ENCODE data around the gene IKZF3. TPM values are rescaled to one million over a fixed set of nuclear protein-coding genes. Genes with fewer than 3 reads are reported as not detected.

Gene IKZF3
- total RNA-seq, 4 donors from 2014 or later = 0.60 to 1.9 (median 1.1) TPM

- H3K36me3 ChIP-seq = no peaks in the 10 kb centered on the region
- H3K9me3 ChIP-seq = no peaks in the 10 kb centered on the region
- no peaks in the 10 kb centered on the region for H3K4me1 ChIP-seq
- TF ChIP-seq POLR2A (IDR thresholded peaks at IDR 0.05) = no peak
- WGBS = 95% methylated on average over 2 of the region's 2 CpGs
- no peaks in the 10 kb centered on the region for H3K27me3 ChIP-seq
- DNase-seq (ENCODE audit: low spot score in 2 of 2) = no peak
- no peak overlapping the region for H3K4me3 ChIP-seq
- no peak overlapping the region for H3K27ac ChIP-seq
Observed at GRCh38 chr17:39820987-39821386, 43.1 kb downstream of the IKZF3 start.

DNA sequence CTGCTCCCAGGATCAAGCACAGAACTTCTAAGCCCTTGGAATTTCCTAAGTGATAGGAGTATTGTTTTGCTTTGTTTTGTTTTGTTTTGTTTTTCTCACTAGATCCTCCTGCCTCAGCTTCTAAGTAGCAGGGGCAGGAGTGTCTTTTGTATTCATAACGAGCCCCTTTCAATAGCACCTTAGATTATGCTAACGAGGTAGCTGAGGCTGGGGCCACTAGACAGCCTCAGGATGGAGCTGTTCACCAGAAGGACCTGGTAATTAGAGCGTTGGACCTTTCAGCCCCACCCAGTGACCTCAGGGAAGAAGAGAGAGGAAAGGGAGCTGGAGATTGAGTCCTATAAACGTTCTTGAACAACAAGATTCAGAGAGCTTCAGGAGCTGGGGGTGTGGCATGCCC lies 43.6 kb downstream of the IKZF3 start:
- H3K36me3 ChIP-seq = no peaks in the 10 kb centered on the region
- no peaks in the 10 kb centered on the region for H3K4me1 ChIP-seq
- no peak overlapping the region for H3K27ac ChIP-seq
- no peak overlapping the region for H3K4me3 ChIP-seq
- 36% methylated on average over 4 of the region's 4 CpGs for WGBS
- DNase-seq (ENCODE audit: low spot score in 2 of 2) = no peak
- TF ChIP-seq EP300 (IDR thresholded peaks at IDR 0.05) (no peak), POLR2AphosphoS5 (IDR thresholded peaks at IDR 0.05) (no peak), POLR2A (IDR thresholded peaks at IDR 0.05) (no peak)
- TF ChIP-seq, protein P1, sequence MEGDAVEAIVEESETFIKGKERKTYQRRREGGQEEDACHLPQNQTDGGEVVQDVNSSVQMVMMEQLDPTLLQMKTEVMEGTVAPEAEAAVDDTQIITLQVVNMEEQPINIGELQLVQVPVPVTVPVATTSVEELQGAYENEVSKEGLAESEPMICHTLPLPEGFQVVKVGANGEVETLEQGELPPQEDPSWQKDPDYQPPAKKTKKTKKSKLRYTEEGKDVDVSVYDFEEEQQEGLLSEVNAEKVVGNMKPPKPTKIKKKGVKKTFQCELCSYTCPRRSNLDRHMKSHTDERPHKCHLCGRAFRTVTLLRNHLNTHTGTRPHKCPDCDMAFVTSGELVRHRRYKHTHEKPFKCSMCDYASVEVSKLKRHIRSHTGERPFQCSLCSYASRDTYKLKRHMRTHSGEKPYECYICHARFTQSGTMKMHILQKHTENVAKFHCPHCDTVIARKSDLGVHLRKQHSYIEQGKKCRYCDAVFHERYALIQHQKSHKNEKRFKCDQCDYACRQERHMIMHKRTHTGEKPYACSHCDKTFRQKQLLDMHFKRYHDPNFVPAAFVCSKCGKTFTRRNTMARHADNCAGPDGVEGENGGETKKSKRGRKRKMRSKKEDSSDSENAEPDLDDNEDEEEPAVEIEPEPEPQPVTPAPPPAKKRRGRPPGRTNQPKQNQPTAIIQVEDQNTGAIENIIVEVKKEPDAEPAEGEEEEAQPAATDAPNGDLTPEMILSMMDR (IDR thresholded peaks at IDR 0.05) = no peak
- H3K9me3 ChIP-seq = no peaks in the 10 kb centered on the region
- no peaks in the 10 kb centered on the region for H3K27me3 ChIP-seq

DNA sequence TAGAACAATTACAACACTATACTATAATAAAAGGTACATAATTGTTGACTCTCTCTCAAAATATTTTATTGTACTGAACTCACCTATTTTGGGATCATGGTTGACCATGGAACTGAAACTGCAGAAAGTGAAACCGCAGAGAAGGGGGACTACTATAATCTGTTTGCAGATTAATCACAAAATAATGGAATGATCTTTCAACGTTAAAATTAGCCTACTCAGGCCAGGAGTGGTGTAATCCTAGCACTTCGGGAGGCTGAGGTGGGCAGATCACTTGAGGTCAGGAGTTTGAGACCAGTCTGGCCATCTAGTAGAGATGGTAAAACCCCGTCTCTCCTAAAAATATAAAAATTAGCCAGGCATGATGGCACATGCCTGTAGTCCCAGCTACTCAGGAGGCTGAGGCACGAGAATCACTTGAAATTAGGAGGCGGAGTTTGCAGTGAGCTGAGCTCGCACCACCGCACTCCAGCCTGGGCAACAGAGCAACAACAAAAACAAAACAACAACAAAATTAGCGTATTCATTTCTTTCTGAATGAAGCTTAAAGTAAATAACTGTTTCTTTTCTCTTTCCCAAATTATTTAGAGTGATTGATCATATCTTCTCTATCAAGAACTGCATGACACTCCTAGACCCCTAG lies 45.6 kb downstream of the IKZF3 start:
- TF ChIP-seq EP300 (IDR thresholded peaks at IDR 0.05) (no peak), POLR2AphosphoS5 (IDR thresholded peaks at IDR 0.05) (no peak), POLR2A (IDR thresholded peaks at IDR 0.05) (no peak)
- TF ChIP-seq, protein P1 (IDR thresholded peaks at IDR 0.05) = no peak
- Histone ChIP-seq H3K9me3 (no peaks in the 10 kb centered on the region), H3K27ac (no peak overlapping the region), H3K36me3 (no peaks in the 10 kb centered on the region), H3K4me3 (no peak overlapping the region), H3K27me3 (peaks cover under 1% of the 10 kb centered on the region), H3K4me1 (no peaks in the 10 kb centered on the region)
- WGBS = 67% methylated on average over 9 of the region's 9 CpGs
- DNase-seq (ENCODE audit: low spot score in 2 of 2) = no peak

DNA sequence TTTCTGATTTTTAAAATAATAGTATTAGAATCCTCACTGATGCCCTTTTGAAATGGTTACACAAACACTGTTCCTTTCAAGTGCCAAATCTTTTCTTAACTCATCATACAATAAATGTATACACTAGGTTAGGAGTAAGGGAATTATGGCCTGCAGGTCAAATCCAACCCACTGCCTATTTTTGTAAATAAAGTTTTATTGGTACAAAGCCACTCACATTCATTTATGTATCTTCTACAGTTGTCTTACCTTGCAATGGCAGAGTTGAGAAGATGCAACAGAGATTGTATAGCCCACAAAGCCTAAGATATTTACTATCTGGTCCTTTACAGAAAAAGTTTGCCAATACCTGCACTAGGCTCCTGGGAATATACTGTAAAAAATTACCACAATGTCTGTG lies 47.8 kb downstream of the IKZF3 start:
- H3K27ac ChIP-seq = no peak overlapping the region
- no peaks in the 10 kb centered on the region for H3K4me1 ChIP-seq
- DNase-seq (ENCODE audit: low spot score in 2 of 2) = no peak
- H3K4me3 ChIP-seq = no peak overlapping the region
- TF ChIP-seq, protein P1 (IDR thresholded peaks at IDR 0.05) = no peak
- no peak for TF ChIP-seq POLR2A (IDR thresholded peaks at IDR 0.05)
- no peak for TF ChIP-seq POLR2AphosphoS5 (IDR thresholded peaks at IDR 0.05)
- no peak for TF ChIP-seq EP300 (IDR thresholded peaks at IDR 0.05)
- no peaks in the 10 kb centered on the region for H3K9me3 ChIP-seq
- no peaks in the 10 kb centered on the region for H3K36me3 ChIP-seq
- peaks cover 15% of the 10 kb centered on the region for H3K27me3 ChIP-seq

DNA sequence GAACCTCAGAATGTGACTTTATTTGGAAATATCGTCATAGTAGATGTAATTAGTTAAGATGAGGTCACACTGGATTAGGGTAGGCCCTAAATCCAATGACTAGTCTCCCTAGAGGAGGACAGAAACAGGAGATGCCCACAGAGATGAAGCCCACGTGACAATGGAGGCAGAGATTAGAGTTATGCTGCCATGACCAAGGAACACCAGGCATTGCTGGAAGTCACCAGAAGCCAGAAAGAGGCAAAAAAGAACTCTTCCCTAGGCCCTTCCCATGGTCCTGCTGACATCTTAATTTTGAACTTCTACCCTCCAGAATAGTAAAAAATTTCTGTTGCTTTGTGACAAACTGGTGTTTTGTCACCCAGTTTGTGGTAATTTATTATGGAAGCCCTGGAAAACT lies 49.6 kb downstream of the IKZF3 start:
- Histone ChIP-seq H3K4me3 (no peak overlapping the region), H3K36me3 (no peaks in the 10 kb centered on the region), H3K27ac (no peak overlapping the region), H3K27me3 (peaks cover 15% of the 10 kb centered on the region), H3K4me1 (no peaks in the 10 kb centered on the region), H3K9me3 (no peaks in the 10 kb centered on the region)
- TF ChIP-seq POLR2AphosphoS5 (IDR thresholded peaks at IDR 0.05) (no peak), POLR2A (IDR thresholded peaks at IDR 0.05) (no peak)
- TF ChIP-seq, protein P1 (IDR thresholded peaks at IDR 0.05) = no peak
- DNase-seq (ENCODE audit: low spot score in 2 of 2) = no peak
- 88% methylated on average over 2 of the region's 2 CpGs for WGBS

DNA sequence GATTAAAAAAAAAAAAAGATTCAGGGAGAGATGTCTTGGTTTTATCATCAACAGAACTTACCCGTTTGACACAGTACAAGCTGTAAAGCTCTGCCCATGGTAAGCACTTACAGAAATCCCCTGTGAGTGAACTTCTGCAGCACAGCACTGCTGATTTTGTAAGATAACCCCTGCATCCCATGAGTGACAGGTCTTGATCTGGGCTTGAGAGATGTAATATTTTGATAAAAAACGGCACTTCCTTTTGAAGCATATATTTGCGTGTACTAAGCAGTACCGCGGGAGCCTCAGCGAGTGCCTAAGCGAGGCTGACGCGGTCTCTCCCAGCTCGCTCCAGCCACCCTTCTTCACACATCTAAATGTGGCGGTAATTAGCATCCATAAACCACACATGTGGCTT lies 50.5 kb downstream of the IKZF3 start:
- no peaks in the 10 kb centered on the region for H3K4me1 ChIP-seq
- no peak overlapping the region for H3K4me3 ChIP-seq
- H3K9me3 ChIP-seq = no peaks in the 10 kb centered on the region
- 62% methylated on average over 11 of the region's 11 CpGs for WGBS
- no peak for DNase-seq (ENCODE audit: low spot score in 2 of 2)
- H3K36me3 ChIP-seq = no peaks in the 10 kb centered on the region
- H3K27ac ChIP-seq = no peak overlapping the region
- peaks cover 15% of the 10 kb centered on the region for H3K27me3 ChIP-seq
- TF ChIP-seq POLR2A (IDR thresholded peaks at IDR 0.05) (no peak), EP300 (IDR thresholded peaks at IDR 0.05) (no peak), POLR2AphosphoS5 (IDR thresholded peaks at IDR 0.05) (no peak)
- TF ChIP-seq, protein P1 (IDR thresholded peaks at IDR 0.05) = no peak

All from suprapubic skin (tissue), 4 donors.